ENCODE data around the gene HSD3B7.

- TF ChIP-seq CTCF (optimal IDR thresholded peaks at IDR 0.05 in 1 of 3, IDR thresholded peaks at IDR 0.05 in 1 of 3, conservative IDR thresholded peaks at IDR 0.05 in 1 of 3; ENCODE audit: extremely low read depth in 1 of 3, insufficient read depth in 2 of 3, low read length in 3 of 3): no peak
- no peak for TF ChIP-seq EZH2 (IDR thresholded peaks at IDR 0.05; ENCODE audit: low read length)
Measured at GRCh38 chr16:31004658-31005057, 19.7 kb downstream of the HSD3B7 start.
